ENCODE results near the gene CCDC9. TPM values are rescaled to one million over a fixed set of nuclear protein-coding genes. Genes with fewer than 3 reads are reported as not detected.
A peak's percentile ranks its signal among the peaks of the same experiment; 100 is the strongest.

The CCDC9 gene
- total RNA-seq: 42.4 TPM

DNA sequence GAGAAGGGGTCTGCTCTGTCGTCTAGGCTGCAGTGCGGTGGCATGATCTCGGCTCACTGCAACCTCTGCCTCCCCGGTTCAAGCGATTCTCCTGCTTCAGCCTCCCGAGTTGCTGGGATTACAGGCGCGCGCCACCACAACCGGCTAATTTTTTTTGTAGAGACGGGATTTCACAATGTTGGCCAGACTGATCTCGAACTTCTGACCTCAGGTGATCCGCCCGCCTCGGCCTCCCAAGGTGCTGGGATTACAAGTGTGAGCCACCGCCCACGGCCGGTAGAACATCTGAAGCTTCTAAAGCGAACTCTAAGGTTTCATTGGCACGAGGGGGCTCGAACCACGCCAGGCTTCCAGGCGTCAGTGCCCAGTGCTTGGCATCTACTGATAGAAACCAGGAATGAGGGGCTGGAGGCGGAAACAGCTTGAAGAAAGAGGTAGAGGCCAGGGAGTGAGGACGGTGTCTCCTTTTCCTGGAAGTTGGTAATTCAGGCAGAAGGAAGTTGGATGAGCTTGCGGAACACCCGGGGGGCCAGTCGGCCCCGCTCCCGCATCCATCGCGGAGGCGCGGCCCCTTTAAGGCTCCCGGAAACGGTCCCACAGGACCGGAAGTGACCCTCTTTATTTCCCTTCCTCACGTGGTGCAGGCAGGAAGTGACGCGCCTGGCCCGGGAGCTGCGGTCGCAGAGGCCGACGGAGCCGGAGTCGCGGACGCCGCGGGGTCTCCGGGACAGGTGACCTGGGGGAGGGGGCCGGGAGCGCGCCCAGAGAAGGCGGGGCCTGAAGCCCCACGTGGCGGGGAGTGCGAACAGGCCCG is at the start of gene CCDC9:
TSS of gene CCDC9 (plus strand) at position 647 of the 814 bp plus-strand sequence. CDS start 1,876 bp downstream, outside the sequence.
- peak; percentile 99 for DNase-seq (ENCODE audit: low spot score)
- peak; percentile 66 for ATAC-seq
- intact Hi-C loops (cut with DNase I): no loop called here

DNA sequence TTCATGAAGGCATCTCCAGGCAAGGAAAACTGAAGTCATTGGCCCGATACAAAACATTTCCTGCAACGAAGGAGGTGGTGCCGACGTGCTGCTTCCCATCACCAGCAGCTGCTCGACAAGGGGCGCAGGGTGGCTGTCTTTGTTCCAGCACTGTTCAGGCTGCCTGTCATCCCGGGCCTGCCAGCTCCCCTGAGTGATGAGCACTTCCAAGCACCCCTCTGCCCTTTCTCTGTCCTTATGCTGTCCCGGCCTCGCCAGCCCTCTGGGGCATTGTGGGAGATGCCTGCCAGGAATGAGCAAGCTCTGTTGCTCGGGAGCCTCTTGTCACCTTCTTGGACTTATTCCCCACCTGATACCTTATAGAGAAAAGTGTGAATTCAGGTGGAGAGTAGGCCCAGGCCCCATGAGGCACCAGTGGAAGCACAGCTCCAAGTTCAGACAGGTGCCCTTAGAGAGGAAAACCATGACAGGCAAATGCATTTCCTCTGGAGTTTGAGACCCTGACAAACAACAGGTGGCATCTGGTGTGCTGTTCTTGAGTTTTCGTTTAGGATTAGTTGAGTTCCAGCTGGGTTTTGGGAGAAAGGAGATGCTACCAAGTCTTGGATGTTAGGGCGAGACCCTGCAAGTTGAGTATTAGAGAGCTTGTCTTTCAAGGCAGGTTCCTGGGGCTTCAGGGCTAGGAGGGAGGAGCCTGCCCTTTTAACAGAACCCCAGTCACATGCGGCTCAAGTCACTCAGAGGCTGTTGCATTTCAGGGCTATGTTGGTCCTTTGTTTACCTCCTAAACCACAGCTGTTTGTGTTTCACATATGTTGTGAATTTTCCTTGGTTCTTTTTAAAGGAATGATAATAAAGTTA is 46.8 kb upstream of the CCDC9 start:
- DNase-seq (ENCODE audit: low spot score) (no peak), ATAC-seq (no peak)
- intact Hi-C loops (cut with DNase I): loop anchor here (5.0 kb wide), 1 partner anchor 33 kb away; no protein-coding TSS in a partner anchor

DNA sequence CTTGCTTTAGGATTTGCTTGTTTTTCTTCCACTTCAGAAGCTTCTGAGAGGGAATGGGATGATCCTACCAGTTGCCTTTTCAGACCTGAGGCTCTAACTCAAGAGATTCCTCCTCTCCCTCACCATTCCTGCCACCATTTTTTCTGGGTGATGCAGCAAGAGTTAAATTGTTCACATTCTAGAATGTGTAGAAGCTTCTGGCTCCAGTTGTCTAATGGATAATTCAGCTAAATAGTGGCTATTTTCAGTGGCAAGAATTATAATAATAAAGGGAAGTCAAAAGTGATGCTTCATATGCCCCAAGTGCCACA is 46.2 kb upstream of the CCDC9 start:
- ATAC-seq (no peak), DNase-seq (ENCODE audit: low spot score) (no peak)
- intact Hi-C loops (cut with DNase I): no loop called here

DNA sequence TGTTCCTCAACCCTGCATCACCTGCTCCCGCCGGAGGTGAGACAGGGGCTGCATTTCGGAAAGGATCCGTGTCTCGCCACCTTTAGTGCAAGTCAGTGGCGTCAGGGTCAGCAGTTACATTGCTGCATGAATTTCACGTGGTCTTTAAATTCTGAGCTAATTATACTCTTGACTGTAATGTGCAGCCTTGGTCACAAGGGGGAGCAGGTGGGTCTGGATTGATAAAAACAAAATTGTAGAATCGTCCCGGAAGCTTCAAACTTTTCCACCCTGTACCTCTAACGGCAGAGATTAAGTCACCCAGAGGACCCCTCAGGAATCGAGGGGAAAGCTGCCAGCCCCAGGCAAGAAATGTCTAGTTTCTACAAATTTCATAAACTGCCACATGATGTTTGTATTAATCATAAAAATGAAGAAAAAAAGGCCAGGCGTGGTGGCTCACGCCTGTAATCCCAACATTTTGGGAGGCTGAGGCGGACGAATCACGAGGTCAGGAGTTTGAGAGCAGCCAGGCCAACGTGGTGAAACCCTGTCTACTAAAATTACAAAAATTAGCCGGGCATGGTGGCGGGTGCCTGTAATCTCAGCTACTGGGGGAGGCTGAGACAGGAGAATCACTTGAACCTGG is 45.5 kb upstream of the CCDC9 start:
- ATAC-seq (peak; percentile 79), DNase-seq (ENCODE audit: low spot score) (peak; percentile 89)
- intact Hi-C loops (cut with DNase I): no loop called here

DNA sequence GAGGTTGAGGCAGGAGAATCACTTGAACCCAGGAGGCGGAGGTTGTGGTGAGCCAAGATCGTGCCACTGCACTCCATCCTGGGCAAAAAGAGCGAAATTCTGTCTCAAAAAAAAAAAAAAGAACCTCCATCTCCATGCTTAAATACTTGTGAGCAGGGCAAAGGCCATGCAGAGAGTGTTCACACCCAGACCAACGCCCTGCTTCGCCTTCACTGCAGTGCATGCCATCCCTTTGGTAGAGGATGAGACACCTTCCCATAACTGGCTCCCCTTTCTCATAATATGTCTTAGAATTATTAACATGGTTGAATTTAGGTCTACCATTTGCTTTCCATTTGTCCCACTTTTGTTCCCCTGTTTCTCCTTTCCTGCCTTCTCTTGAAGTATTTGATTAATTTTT is 40.7 kb upstream of the CCDC9 start:
- ATAC-seq (no peak), DNase-seq (ENCODE audit: low spot score) (no peak)
- intact Hi-C loops (cut with DNase I): no loop called here

DNA sequence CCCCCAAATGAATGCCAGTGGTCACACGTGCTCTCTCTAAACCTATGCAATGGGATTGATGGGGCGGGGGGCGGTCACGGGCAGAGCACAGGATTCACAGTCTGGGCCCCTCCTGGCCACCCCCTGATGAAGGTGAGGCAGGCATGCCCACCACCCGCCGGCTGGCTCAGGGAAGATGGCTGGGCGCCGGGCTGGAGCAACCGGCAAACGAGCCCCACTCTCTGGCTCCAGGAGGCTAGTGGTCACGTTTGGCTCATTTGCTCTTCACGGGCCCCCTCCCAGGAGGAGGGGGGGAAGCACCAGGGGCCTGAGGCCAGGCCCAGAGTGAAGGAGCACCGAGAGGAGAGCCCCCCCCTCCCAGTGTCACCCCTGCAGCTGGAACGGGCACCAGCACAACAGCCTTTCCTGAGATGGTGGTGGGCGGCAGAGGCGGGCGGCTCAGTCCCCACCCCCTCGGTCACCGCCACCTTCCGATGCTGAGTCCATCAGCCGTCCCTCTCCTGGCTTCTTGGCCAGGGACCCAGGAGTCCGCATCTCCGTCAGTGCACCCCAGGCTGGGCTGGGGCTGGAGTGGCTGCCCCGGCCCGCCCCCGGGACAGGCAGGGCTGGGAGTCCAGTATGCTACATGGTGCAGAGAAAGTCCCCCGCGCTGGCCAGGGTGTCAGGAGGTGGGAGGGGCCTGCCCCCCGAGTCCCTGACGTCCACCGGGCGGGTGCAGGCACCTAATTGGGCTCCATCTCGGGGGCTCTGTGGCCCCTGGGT is 35.1 kb upstream of the CCDC9 start:
- intact Hi-C loops (cut with DNase I): no loop called here

DNA sequence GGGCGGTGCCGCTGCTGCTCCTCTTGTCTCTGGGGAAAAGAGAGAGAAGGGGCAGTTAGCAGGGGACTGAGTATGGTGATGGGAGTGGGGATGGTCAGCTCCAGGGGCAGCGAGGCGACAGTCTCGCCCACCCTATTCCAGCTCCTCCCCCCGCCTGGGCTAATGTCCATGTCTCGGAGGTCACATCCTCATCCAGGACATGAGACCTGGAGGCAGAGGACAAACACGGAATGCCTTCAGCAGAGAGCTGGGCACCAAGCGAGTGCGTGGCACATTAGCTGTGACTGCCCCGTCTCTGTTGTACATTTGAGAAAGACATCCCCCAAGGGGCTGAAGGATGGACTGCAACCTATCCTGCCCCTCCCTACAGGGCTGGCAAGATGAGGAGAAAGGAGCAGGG is 34.4 kb upstream of the CCDC9 start:
- DNase-seq (ENCODE audit: low spot score) (no peak), ATAC-seq (no peak)
- intact Hi-C loops (cut with DNase I): no loop called here

More for the DNA sequence above, 35.1 kb upstream of the CCDC9 start:
- DNase-seq (ENCODE audit: low spot score) (no peak), ATAC-seq (no peak)

DNA sequence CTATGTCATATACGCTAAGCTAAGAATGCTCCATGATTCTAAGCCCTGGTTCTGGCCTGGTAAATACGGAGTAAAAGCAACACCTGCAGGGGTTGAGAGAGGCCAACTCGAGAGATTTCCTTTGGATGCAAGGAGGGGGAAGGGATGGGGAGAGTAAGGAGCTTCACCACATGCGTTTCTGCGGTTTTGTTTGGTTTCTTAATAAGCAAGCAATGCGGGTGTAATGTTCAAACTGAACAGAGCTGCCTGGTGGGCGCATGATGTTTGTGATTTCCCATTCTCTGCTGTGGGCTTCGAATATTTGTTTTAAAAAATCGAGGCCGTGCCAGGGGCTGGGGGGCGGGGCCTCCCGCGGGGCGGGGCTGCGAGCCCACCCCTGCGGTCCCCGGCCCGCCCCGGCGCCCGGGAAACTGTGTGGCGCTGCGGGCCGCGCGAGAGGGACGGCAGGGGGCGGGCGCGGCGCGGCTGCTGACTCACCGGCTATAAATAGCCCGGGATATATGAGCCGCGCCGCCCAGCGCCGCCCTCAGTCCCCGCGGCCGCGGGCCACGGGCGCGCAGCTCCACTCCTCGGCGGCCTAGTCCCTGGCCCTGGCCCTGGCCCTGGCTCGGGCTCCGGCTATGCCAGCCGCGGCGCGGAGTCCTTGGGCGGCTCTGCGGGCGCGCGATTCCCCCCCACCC is 30.4 kb upstream of the CCDC9 start:
- peak; percentile 95 for DNase-seq (ENCODE audit: low spot score)
- intact Hi-C loops (cut with DNase I): no loop called here
- ATAC-seq: peak; percentile 72

DNA sequence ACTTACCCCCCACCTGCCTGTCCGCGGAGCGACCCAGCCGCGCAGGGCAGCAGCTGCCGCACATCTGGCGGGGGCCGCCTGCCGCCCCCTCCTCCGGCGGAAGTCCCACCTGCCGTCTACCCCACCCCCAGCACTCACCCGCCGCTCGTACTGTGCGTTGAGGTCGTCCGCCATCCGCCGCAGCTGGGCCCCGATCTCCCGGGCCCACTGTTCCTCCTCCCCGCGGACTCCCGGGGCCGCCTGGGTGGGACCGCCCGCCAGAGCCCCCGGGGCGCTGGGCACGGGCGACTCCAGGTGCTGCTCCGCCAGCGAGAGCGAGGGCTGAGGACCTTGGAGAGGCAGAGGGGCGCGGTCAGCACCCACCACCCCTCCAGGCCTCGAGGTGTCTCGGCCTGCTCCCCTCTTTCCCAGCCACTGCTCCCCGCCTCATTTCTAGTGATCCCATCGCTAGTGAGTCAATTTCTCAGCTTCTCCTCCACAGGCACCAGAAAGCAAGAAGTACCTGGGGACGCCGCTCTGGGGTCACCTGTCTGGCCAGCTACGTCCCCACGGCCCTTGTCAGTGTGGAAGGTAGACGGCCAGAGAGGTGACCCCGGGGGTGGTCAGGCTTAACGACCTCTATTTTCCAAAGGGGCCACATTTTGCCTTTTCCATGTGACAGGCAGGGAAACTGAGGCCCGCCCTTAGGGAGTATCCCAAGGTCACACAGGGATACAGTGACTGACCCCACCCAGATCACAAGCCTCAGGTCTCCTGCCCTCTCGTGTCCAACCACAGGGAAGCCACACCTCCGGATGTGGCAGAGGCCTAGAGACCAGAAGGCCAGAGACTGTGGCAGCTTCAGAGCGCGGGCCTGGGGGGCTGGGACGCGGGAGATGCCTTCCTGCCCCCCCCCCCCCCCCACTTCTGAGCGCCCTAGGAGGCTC is 29.6 kb upstream of the CCDC9 start:
- ATAC-seq (peak; percentile 75), DNase-seq (ENCODE audit: low spot score) (peak; percentile 87)
- intact Hi-C loops (cut with DNase I): no loop called here

DNA sequence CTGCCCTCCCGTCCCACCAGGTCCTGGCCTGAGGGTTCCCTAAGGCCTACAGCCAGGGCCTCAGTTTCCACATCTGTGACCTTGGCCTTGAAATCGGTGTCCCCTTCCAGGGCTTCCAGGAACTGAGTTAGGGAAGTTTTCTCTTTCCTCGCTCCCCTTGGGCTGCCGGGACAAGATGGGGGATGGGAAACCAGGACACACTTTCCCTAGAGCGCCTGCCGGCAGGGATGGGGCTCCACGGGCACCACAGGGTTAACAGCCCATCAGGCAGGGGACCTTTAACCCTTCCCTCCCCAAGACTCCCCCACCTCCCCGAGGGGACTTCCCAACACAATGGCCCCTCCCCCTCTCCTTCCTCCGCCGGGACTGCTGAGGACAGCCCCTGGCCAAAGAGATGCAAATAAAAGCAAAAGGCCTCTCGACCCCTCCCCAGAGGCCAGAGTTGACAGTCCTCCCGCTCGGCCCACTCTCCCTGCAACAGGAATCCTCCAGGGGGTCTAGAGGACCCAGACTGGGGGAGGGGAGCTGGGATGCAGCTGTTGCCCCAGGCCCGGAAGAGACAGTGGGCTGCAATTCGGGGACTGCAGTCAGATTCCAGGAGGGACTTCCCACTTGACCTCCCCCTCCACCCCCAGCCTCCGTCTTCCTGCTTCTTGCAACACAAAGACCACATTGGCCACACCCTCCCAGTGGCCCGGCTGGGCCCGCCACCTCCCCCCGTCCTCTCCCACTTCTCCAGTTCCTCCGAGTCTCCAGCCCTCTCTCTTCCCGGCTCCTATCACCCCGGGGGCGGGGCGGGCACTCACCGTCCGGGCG is 28.8 kb upstream of the CCDC9 start:
- intact Hi-C loops (cut with DNase I): no loop called here
- ATAC-seq: peak; percentile 72
- DNase-seq (ENCODE audit: low spot score): peak; percentile 92

DNA sequence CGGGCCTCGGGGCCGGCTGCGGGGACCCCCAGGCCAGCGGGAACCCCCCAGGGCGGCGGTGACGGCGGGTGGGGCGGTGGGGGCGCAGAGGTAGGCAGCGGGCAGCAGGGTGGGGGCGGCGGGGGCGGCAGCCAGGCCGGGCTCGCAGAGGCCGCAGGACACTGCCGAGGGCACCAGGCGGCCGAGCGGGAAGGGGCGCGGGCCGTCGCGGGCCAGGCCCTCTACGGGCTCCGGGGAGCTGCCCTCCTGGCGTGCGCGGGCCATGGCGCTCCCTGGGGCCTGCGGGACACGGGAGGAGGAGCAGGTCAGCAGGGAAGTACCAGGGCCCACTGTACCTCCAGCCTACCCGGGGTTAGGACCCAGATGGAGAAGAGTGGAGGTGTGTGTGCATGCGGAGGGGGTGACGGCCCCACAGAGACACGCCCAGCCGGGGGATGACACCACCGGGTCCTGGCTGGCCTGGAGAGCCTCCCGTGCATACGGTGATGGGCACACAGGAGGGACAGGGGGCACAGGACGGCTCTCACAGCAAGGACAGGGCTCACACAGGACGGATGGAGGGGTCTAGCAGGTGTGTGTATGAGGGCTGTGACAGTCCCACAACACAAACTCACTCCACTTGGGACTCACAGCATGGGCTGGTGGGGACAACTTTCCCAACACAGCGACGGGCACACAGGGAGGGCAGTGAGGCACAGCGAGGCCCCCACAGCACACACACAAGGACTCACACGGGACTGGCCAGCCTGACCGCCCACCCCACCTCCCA is 28.0 kb upstream of the CCDC9 start:
- DNase-seq (ENCODE audit: low spot score) (no peak), ATAC-seq (no peak)
- intact Hi-C loops (cut with DNase I): no loop called here

DNA sequence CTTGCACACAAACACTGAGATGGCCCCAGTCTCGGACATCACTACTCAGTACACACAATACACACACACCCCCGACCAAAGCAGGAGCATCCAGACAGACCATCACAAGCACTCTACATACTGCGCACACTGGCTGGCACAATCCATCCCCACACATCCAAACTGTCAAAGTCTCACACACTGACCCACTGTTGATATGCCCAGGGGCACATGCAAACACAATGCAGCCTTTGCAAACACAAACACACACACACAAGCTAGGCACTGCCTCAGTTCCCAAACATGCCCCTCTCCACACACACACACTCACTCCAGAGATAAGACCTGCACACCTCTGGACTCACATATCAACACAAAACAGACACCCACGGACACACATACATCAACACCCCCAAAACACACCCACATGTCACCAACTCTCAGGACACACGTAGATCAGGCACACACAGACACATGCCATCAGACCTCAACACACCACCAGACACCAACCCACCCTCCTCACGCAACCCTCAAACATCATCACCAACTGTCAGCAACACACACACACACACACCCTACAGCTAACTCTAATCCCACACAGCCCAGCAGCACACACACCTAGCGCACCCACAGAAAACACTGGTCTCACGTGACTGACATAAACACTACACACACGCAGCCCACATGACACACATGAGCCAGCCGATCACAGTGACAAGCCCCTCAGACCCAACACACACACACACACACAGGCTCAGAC is 27.2 kb upstream of the CCDC9 start:
- intact Hi-C loops (cut with DNase I): no loop called here
- ATAC-seq (peak; percentile 2), DNase-seq (ENCODE audit: low spot score) (no peak)

DNA sequence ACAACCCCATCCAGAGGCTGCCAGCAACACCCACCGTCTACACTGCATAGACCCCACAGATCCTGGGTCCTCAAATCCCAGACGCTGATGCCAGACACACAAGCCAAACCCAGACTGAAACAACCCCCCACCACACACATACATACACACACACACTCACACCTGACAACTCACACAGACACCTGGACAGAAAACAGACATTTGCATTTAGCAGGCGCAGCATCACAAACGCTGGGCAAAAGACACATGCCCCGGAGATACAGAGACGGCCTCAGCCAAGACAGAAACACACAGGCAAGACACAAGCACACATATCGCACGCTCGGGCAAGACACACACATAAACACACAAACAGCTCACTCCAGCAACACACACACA is 26.7 kb upstream of the CCDC9 start:
- DNase-seq (ENCODE audit: low spot score): no peak
- intact Hi-C loops (cut with DNase I): no loop called here
- no peak for ATAC-seq

DNA sequence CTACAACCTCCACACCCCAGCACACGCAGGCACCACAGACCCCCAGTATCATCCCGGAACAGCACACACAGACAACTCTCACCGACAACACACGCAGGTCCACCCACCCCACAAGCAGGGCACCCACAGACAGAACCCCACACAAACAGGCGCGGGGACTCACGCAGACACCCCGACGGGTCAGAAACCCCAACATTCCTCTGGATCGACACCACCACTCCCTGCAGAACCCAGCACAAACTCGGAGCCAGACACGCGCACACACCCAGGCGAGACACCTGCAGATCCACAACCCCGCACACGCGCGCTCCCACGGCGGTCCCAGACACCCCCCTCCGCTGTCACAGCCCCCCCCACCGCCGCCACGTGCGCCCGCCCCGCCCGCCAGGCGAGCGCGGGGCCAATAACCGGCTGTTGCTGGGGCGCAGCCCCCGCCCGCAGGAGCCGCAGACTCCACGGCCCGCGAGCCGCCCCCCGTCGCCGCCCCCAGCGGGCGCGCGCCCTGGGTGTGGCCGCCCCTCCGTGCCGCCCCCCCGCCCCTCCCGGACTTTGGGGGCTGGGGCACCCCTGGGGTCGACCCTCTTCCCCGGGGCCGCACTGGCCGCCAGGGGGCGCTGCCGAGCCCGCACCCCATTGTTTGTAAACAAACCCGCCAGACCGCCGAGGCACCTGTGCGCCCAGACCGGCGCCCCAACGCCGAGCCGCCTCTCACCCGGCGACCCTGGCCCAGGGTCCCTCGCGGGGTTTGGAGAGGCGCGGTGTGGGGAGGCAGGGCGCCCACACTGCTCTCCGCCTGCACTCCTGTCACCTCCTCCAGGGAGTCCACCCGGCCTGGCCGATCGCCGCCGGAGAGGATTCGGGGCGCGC is 26.0 kb upstream of the CCDC9 start:
- ATAC-seq (no peak), DNase-seq (ENCODE audit: low spot score) (peak; percentile 85)
- intact Hi-C loops (cut with DNase I): no loop called here

DNA sequence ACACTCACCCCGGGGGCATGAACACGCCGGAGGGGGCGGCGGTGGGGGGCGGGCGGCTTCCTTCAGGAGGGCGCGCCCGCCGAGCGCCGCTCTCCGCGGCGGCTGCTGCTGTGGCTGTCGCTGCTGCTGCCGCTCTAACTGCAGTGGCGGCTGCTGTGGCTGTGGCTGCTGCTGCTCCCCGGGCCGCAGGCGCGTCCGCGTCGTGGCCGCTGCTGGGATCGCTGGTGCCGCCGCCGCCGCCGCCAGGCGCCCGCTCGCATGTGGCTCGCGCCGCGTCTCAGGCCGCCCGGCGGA is 25.5 kb upstream of the CCDC9 start, which contains the start of gene BBC3:
TSS of gene BBC3 (minus strand) at position 279 of the 294 bp plus-strand sequence. CDS start 2,768 bp downstream, outside the sequence.
- intact Hi-C loops (cut with DNase I): no loop called here
- ATAC-seq: no peak
- no peak for DNase-seq (ENCODE audit: low spot score)
